H9 (cell line): ENCODE measurements around the gene HK2. TPM values are rescaled to one million over a fixed set of nuclear protein-coding genes. Genes with fewer than 3 reads are reported as not detected.

Experiments used
- DNase-seq: peaks from one replicate; pipeline ENCODE4 v3.0.0-alpha.2; 2017
- H2AFZ ChIP-seq: one replicate; pipeline ENCODE4 v1.6.1; 2013; ENCODE audit warnings: mild to moderate bottlenecking, low read length, control low read depth, moderate library complexity
- H2AK5ac ChIP-seq: 2 replicates; pipeline ENCODE4 v1.6.1; 2013; ENCODE audit warnings: low read length, control low read depth, mixed read lengths; ENCODE audit not compliant: insufficient read length
- H2BK120ac ChIP-seq: one replicate; pipeline ENCODE4 v1.6.1; 2013; ENCODE audit warnings: low read depth, mild to moderate bottlenecking, low read length, control low read depth, inconsistent platforms; ENCODE audit not compliant: poor library complexity, severe bottlenecking
- H2BK12ac ChIP-seq: 2 replicates; pipeline ENCODE4 v1.6.1; 2013; ENCODE audit warnings: low read length, control low read depth, mixed read lengths, low read depth; ENCODE audit not compliant: insufficient read length
- H2BK15ac ChIP-seq: 2 replicates; pipeline ENCODE4 v1.6.1; 2013; ENCODE audit warnings: low read depth, low read length, control low read depth
- H2BK20ac ChIP-seq: one replicate; pipeline ENCODE4 v1.6.1; 2013; ENCODE audit warnings: low read depth, mild to moderate bottlenecking, low read length, control low read depth, inconsistent platforms; ENCODE audit not compliant: poor library complexity, severe bottlenecking
- H2BK5ac ChIP-seq: 2 replicates; pipeline ENCODE4 v1.6.1; 2013; ENCODE audit warnings: low read length, control low read depth, mixed read lengths; ENCODE audit not compliant: insufficient read length
- H3K14ac ChIP-seq: 2 replicates; pipeline ENCODE4 v1.6.1; 2013; ENCODE audit warnings: low read length, control low read depth; ENCODE audit not compliant: insufficient read depth
- H3K18ac ChIP-seq: 2 replicates; pipeline ENCODE4 v1.6.1; 2013; ENCODE audit warnings: low read depth, mild to moderate bottlenecking, mixed read lengths, low read length, control low read depth; ENCODE audit not compliant: insufficient read length
- H3K23ac ChIP-seq: 2 replicates; pipeline ENCODE4 v1.6.1; 2013; ENCODE audit warnings: low read length, control low read depth, mixed read lengths, low read depth; ENCODE audit not compliant: insufficient read length
- H3K23me2 ChIP-seq: 2 replicates; pipeline ENCODE4 v1.6.1; 2013; ENCODE audit warnings: low read depth, mild to moderate bottlenecking, mixed read lengths, low read length, control low read depth; ENCODE audit not compliant: insufficient read length, poor library complexity, severe bottlenecking
- H3K27ac ChIP-seq: 2 replicates; pipeline ENCODE4 v1.5.1; 2013; ENCODE audit warnings: low read length, control low read depth, mixed read lengths, low read depth; ENCODE audit not compliant: insufficient read length
- H3K27me3 ChIP-seq: 2 replicates; pipeline ENCODE4 v1.6.1; 2013; ENCODE audit warnings: low read length, control low read depth, inconsistent platforms; ENCODE audit not compliant: insufficient read depth
- H3K4ac ChIP-seq: 2 replicates; pipeline ENCODE4 v1.6.1; 2013; ENCODE audit warnings: low read depth, mild to moderate bottlenecking, control low read depth, inconsistent platforms, low read length, moderate library complexity
- H3K4me1 ChIP-seq: 2 replicates; pipeline ENCODE4 v1.6.1; 2013; ENCODE audit warnings: low read length, control low read depth, inconsistent platforms; ENCODE audit not compliant: insufficient read depth
- H3K4me2 ChIP-seq: 2 replicates; pipeline ENCODE4 v1.6.1; 2013; ENCODE audit warnings: low read length, control low read depth, mixed read lengths; ENCODE audit not compliant: insufficient read length, insufficient read depth
- H3K56ac ChIP-seq: 2 replicates; pipeline ENCODE4 v1.6.1; 2013; ENCODE audit warnings: low read depth, mild to moderate bottlenecking, mixed read lengths, low read length, control low read depth; ENCODE audit not compliant: insufficient read length
- H3K79me1 ChIP-seq: 2 replicates; pipeline ENCODE4 v1.6.1; 2013; ENCODE audit warnings: low read depth, mild to moderate bottlenecking, moderate library complexity, low read length, control low read depth, inconsistent platforms; ENCODE audit not compliant: insufficient read depth, poor library complexity, severe bottlenecking
- H3K79me2 ChIP-seq: 2 replicates; pipeline ENCODE4 v1.6.1; 2013; ENCODE audit warnings: low read length, control low read depth, inconsistent platforms; ENCODE audit not compliant: insufficient read depth
- H3K9ac ChIP-seq: 2 replicates; pipeline ENCODE4 v1.6.1; 2013; ENCODE audit warnings: low read length, control low read depth, mixed read lengths; ENCODE audit not compliant: insufficient read length; ENCODE audit errors: extremely low read depth
- H3K9me3 ChIP-seq: one replicate; pipeline ENCODE4 v1.6.1; 2013; ENCODE audit warnings: low read depth, low read length, inconsistent platforms; ENCODE audit not compliant: control insufficient read depth
- H3T11ph ChIP-seq: one replicate; pipeline ENCODE4 v1.6.1; 2013; ENCODE audit warnings: mild to moderate bottlenecking, low read length, control low read depth, inconsistent platforms
- H4K20me1 ChIP-seq: one replicate; pipeline ENCODE4 v1.6.1; 2013; ENCODE audit not compliant: control insufficient read depth, insufficient read length, insufficient read depth
- H4K5ac ChIP-seq: 2 replicates; pipeline ENCODE4 v1.6.1; 2013; ENCODE audit warnings: low read depth, mild to moderate bottlenecking, mixed read lengths, low read length, control low read depth; ENCODE audit not compliant: insufficient read length
- H4K8ac ChIP-seq: replicated peaks from 2 replicates; pipeline ENCODE4 v1.6.1; 2013; ENCODE audit warnings: low read length, control low read depth, mixed read lengths, low read depth; ENCODE audit not compliant: insufficient read length
- H4K91ac ChIP-seq: 2 replicates; pipeline ENCODE4 v1.6.1; 2013; ENCODE audit warnings: low read depth, mild to moderate bottlenecking, moderate library complexity, mixed read lengths, low read length, control low read depth; ENCODE audit not compliant: insufficient read length
- H3K27ac Mint-ChIP-seq, 3 experiments: 2 replicates in 2 of 3; 3 replicates in 1 of 3; pipeline ENCODE4 v1.8.0; 2020 to 2021; ENCODE audit warnings: mixed read lengths in 3 of 3, mild to moderate bottlenecking in 1 of 3, moderate library complexity in 1 of 3
- H3K27me3 Mint-ChIP-seq: 2 replicates; pipeline ENCODE4 v1.8.0; 2021; ENCODE audit warnings: low read depth, mild to moderate bottlenecking, moderate library complexity, mixed read lengths
- H3K36me3 Mint-ChIP-seq, 3 experiments: 2 replicates in 2 of 3; 3 replicates in 1 of 3; pipeline ENCODE4 v1.8.0; 2020 to 2021; ENCODE audit warnings: low read depth in 3 of 3, mixed read lengths in 3 of 3; ENCODE audit not compliant: insufficient read depth in 1 of 3
- H3K4me1 Mint-ChIP-seq, 2 experiments: 2 replicates each; pipeline ENCODE4 v1.8.0; 2020; ENCODE audit warnings: mixed read lengths in 2 of 2
- H3K4me3 Mint-ChIP-seq, 2 experiments: 2 replicates in 1 of 2; 3 replicates in 1 of 2; pipeline ENCODE4 v1.8.0; 2020 to 2021; ENCODE audit warnings: mild to moderate bottlenecking in 2 of 2, mixed read lengths in 2 of 2, moderate library complexity in 1 of 2
- H3K9me3 Mint-ChIP-seq, 2 experiments: 2 replicates in 1 of 2; 3 replicates in 1 of 2; pipeline ENCODE4 v1.8.0; 2020; ENCODE audit warnings: mild to moderate bottlenecking in 2 of 2, mixed read lengths in 2 of 2, moderate library complexity in 1 of 2
- CTCF ChIP-seq: fragments of 200-600 bp; sonication (generic); conservative IDR thresholded peaks from 3 replicates; pipeline ENCODE4 v1.8.0; 2021; ENCODE audit warnings: antibody characterized with exemption, mild to moderate bottlenecking
- WGBS: extraction: QIAGEN DNeasy Blood & Tissue Kit; methylation state at CpG from one replicate; pipeline ENCODE4 v1.1.7; 2013; ENCODE audit warnings: missing lambda C conversion rate, low lambda C conversion rate, mixed read lengths; ENCODE audit not compliant: insufficient read length; ENCODE audit errors: extremely low coverage; 5-methylcytosine and 5-hydroxymethylcytosine counted together
- total RNA-seq: library from RNA; stranded (reverse); gene quantifications from 2 replicates; pipeline ENCODE4 v1.2.1, GENCODE V29; 2021

HK2 gene
- total RNA-seq, 1 experiment from 2014 or later: 54.3 TPM

- H3K4me2 ChIP-seq: no peak overlapping the region
- H2BK120ac ChIP-seq: no peak overlapping the region
- no peaks in the 10 kb centered on the region for H3K79me1 ChIP-seq
- H3T11ph ChIP-seq: no peak overlapping the region
- H2BK15ac ChIP-seq: no peak overlapping the region
- no peak for TF ChIP-seq CTCF
- H3K79me2 ChIP-seq: no peaks in the 10 kb centered on the region
- no peak overlapping the region for H2BK5ac ChIP-seq
- no peaks in the 10 kb centered on the region for H3K27me3 ChIP-seq
- Mint-ChIP-seq H3K9me3 (no peaks in the 10 kb centered on the region), H3K36me3 (no peaks in the 10 kb centered on the region; a peak in 1 of 7 replicates), H3K27ac (peak overlapping the region in 1 of 3 experiments; percentile 54; a peak in 1 of 7 replicates), H3K4me1 (peaks cover 4 to 7% of the 10 kb centered on the region in 2 experiments; a peak in 3 of 4 replicates), H3K27me3 (peaks cover 10% of the 10 kb centered on the region), H3K4me3 (no peak overlapping the region)
- H3K56ac ChIP-seq: no peak overlapping the region
- H4K5ac ChIP-seq: no peak overlapping the region
- no peaks in the 10 kb centered on the region for H4K20me1 ChIP-seq
- H3K23ac ChIP-seq: no peak overlapping the region
- H4K91ac ChIP-seq: no peak overlapping the region
- H4K8ac ChIP-seq: no peak overlapping the region
- no peak overlapping the region for H3K14ac ChIP-seq
- H3K27ac ChIP-seq: no peak overlapping the region
- no peak overlapping the region for H2BK12ac ChIP-seq
- no peak overlapping the region for H2BK20ac ChIP-seq
- H3K18ac ChIP-seq: no peak overlapping the region
- no peak overlapping the region for H3K9ac ChIP-seq
- no peak for DNase-seq
- no peak overlapping the region for H3K4ac ChIP-seq
- H3K9me3 ChIP-seq: no peaks in the 10 kb centered on the region
- H3K23me2 ChIP-seq: no peaks in the 10 kb centered on the region
- no CpG with 5 or more reads among the region's 7 CpGs for WGBS
- no peaks in the 10 kb centered on the region for H3K4me1 ChIP-seq
- H2AK5ac ChIP-seq: no peak overlapping the region
- H2AFZ ChIP-seq: no peak overlapping the region
These were observed 20.9 kb upstream of the HK2 start for GRCh38 chr2:74812787-74813590.
